ENCODE data around the gene NFIC.

Gene NFIC

DNA sequence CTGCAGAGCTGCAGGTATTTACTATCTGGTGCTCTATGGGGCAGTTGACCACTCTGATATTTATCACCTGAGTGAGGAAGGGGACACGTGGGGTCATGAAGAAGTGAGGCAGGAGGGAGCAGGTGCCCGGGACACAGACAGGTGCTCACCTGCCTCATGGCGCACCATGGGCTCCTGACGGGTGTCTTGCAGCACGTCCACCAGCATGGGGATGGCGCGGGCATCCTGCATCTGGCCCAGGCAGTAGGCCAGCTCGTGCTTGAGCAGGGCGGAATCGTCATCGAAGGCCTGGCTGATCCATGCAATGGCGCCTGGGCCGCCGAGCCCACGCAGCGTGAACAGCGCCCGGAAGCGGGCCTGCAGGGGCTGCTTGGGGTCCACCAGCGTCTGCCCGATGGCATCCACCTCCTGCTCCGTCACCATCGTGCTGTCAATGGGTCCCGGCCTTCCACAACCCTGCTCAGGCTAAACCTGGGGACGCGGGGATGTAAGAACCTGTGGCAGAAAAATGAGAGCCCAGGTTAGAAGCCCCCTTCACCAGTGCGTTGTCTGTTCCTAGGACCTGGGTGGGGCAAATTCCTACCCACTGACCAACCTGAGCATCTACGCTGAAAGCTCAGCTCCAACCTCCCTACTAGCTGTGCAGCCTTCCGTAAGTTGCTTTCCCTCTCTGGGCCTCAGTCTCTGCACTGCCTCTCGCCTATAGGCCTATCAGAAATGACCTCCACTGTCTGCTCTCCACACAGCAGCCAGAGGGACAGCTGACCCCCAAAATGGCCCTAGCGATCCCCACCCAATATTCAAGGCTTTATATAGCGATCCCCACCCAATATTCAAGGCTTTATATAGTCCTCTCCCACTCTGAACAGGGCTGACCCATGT, 130.2 kb downstream of the NFIC start:
- no peak for TF ChIP-seq ZFX (IDR thresholded peaks at IDR 0.05; ENCODE audit: borderline replicate concordance)
- TF ChIP-seq, protein P1, sequence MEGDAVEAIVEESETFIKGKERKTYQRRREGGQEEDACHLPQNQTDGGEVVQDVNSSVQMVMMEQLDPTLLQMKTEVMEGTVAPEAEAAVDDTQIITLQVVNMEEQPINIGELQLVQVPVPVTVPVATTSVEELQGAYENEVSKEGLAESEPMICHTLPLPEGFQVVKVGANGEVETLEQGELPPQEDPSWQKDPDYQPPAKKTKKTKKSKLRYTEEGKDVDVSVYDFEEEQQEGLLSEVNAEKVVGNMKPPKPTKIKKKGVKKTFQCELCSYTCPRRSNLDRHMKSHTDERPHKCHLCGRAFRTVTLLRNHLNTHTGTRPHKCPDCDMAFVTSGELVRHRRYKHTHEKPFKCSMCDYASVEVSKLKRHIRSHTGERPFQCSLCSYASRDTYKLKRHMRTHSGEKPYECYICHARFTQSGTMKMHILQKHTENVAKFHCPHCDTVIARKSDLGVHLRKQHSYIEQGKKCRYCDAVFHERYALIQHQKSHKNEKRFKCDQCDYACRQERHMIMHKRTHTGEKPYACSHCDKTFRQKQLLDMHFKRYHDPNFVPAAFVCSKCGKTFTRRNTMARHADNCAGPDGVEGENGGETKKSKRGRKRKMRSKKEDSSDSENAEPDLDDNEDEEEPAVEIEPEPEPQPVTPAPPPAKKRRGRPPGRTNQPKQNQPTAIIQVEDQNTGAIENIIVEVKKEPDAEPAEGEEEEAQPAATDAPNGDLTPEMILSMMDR (IDR thresholded peaks at IDR 0.05) = no peak
- no peak overlapping the region for H3K27ac ChIP-seq

DNA sequence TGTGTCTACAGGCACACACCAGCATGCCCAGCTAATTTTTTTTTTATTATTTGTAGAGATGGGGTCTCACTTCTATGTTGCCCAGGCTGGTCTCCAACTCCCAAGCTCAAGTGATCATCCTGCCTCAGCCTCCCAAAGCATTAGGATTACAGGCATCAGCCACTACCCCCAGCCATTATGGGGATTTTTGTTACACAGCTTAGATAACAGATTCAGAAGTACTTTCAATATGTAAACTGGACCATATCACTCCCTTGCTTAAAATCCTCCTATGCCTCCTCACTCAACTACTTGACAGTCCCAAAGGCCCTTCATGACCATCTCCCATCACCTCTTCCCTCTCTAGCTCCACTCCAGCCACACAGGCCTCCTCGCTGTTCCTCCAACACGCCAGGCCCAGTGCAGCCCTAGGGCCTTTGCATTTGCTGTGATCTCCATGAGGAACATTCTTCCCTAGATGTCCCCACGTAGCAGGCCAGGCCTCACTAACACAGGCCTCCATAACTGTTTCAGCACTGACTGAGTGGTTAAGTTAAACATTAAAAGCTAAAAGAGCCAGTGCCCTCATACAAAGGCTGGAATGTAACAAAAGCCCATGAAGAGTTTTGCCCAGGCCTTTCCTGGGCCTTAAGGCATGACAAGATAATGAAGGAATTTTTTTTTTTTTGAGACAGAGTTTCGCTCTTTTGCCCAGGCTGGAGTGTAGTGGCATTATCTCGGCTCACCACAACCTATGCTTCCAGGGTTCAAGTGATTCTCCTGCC, 131.6 kb downstream of the NFIC start:
- H3K27ac ChIP-seq = no peak overlapping the region
- no peak for TF ChIP-seq ZFX (IDR thresholded peaks at IDR 0.05; ENCODE audit: borderline replicate concordance)
- TF ChIP-seq, protein P1 (IDR thresholded peaks at IDR 0.05) = no peak

DNA sequence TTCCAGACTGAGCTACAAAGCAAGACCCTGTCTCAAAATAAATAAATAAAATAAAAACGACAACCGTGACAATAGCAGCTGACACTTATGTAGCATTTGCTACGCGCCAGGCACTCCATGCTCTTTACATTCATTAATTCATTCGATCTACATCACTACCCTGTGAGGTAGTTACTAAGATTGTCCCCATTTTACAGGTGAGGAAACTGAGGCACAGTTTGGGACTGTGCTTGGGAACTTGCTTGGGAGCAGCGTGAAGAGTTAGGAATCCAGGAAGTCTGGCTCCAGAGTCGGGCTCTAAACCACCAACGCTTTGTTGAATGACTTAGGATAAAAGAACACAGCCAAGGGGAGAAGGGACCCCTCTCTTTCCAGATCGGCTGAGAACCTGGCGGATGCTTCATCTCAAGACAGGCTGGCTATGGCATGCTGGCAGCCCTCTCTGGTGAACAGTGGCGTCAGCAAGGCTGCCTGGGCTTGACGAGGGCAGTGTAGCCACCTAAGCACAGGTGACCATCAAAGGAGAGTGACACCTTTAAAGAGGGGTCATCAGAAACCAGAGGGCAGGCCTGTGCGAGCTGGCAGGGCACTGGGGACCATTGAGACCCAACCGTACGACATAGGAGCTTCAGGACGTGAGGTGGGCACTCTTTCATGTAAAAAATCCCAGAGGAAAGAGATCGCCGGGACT, 133.5 kb downstream of the NFIC start:
- TF ChIP-seq ZFX (IDR thresholded peaks at IDR 0.05; ENCODE audit: borderline replicate concordance) = no peak
- TF ChIP-seq, protein P1 (IDR thresholded peaks at IDR 0.05) = no peak
- peak overlapping the region; percentile 89 for H3K27ac ChIP-seq

DNA sequence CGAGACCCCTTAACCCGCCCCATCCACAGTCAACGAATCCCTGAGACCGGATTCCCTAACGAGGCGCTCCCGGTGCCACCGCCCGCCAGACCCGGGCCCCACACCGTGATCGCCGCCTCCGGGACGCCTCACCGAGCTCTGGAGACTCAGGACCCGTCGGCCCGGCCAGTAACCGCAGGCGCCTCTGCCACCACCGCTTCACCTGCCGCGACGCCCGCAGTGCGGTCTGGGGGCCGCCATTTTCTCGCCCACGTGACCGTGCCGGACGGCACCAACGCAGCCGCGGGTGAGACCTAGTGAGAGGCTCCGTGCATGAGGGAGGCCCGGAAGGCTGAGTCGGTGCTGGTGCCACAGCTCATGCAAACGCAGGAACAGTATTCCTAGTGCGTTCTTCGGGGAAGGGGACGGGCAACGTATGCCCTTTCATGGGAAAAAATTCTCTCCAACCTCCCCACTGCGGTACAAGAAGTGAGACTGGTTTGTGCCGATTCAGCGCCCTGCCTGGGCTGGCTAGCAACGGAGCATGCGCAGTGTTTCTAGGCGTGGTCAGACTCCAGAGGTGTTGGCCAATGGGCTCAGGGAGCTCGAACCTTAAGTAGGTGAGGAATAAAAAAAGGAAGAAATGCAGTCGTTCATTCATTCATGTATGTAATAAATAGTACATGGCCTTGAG, 134.2 kb downstream of the NFIC start, which contains the start of gene DOHH:
Gene DOHH, minus strand, starts transcription at position 246 of the 673 bp plus-strand sequence. CDS start 3,860 bp downstream, outside the sequence.
- H3K27ac ChIP-seq = peak within 1 kb of the TSS; percentile 89
- TF ChIP-seq, protein P1 (IDR thresholded peaks at IDR 0.05) = no peak
- TF ChIP-seq ZFX (IDR thresholded peaks at IDR 0.05; ENCODE audit: borderline replicate concordance) = no peak

DNA sequence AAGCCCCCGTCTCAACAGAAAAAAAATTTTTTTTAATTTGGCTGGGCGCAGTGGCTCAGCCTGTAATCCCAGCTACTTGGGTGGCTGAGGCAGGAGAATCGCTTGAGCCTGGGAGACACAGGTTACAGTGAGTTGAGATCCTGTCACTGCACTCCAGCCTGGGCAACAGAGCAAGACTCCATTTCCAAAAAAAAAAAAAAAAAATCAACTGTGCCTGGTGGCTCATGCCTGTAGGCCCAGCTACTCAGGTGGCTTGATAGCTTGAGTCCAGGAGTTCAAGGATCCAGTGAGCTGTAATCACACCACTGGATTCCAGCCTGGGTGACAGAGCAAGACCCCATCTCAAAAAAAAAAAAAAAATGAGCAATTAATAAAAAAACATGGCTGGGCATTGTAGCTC, 135.4 kb downstream of the NFIC start:
- no peak overlapping the region for H3K27ac ChIP-seq
- TF ChIP-seq, protein P1 (IDR thresholded peaks at IDR 0.05) = no peak
- no peak for TF ChIP-seq ZFX (IDR thresholded peaks at IDR 0.05; ENCODE audit: borderline replicate concordance)

DNA sequence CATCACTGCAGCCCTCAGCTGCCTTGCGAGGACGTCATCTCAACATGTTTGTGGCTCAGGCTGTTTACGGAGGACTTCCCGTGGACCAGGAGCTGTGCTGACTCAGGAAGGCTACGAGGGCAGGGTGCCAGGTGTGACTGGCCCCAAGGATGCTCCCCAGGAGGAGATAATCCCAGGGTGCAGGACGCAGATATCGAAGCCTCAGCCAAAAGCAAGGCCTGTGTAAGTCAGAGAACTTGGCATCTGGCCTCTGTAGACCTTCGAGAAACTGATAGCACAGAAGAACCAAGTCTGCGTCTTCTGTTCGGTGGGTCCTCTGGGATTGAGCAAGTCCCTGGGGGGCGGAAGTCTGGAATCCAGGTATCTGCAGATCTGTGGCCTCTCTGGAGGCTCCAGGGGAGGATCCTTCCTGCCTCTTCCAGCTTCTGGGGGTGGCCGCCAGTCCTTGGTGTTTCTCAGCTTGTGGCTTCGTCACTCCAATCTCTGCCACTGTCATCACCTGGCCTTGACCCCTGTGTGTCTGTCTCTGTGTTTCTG, 136.7 kb downstream of the NFIC start:
- TF ChIP-seq, protein P1 (IDR thresholded peaks at IDR 0.05) = no peak
- TF ChIP-seq ZFX (IDR thresholded peaks at IDR 0.05; ENCODE audit: borderline replicate concordance) = no peak
- H3K27ac ChIP-seq = no peak overlapping the region
